Progenitor cell of endocrine pancreas (in vitro differentiated cells): ENCODE measurements around the gene SCO1. TPM values are rescaled to one million over a fixed set of nuclear protein-coding genes. Genes with fewer than 3 reads are reported as not detected.

Experiments used
- DNase-seq: peaks from one replicate; pipeline ENCODE4 v3.0.0; 2021; ENCODE audit warnings: low spot score; ENCODE audit not compliant: unreplicated experiment
- H3K27ac Mint-ChIP-seq: 2 replicates; pipeline ENCODE4 v1.8.0; 2021; ENCODE audit warnings: mild to moderate bottlenecking, moderate library complexity, mixed read lengths
- H3K27me3 Mint-ChIP-seq: 2 replicates; pipeline ENCODE4 v1.8.0; 2021; ENCODE audit warnings: mixed read lengths
- H3K36me3 Mint-ChIP-seq: 2 replicates; pipeline ENCODE4 v1.8.0; 2022; ENCODE audit warnings: mixed read lengths; ENCODE audit not compliant: insufficient read depth
- H3K4me1 Mint-ChIP-seq: 2 replicates; pipeline ENCODE4 v1.8.0; 2021; ENCODE audit warnings: low read depth, mixed read lengths
- H3K4me3 Mint-ChIP-seq: 2 replicates; pipeline ENCODE4 v1.8.0; 2021; ENCODE audit warnings: low read depth, mild to moderate bottlenecking, moderate library complexity, mixed read lengths
- H3K9me3 Mint-ChIP-seq: 2 replicates; pipeline ENCODE4 v1.8.0; 2021; ENCODE audit warnings: low read depth, mixed read lengths
- CTCF ChIP-seq: fragments of 200-600 bp; sonication (generic); IDR thresholded peaks from one replicate; pipeline ENCODE4 v1.5.0; 2021; ENCODE audit warnings: antibody characterized with exemption, mild to moderate bottlenecking; ENCODE audit not compliant: unreplicated experiment
- total RNA-seq: library from RNA; stranded (reverse); gene quantifications from 2 replicates; pipeline ENCODE4 v1.2.1, GENCODE V29; 2021

The SCO1 gene
- total RNA-seq, 1 donor from 2014 or later: 29.0 TPM

- DNase-seq: no peak
- H3K4me1 Mint-ChIP-seq: peaks cover 7% of the 10 kb centered on the region
- H3K36me3 Mint-ChIP-seq: no peaks in the 10 kb centered on the region
- no peak overlapping the region for H3K27ac Mint-ChIP-seq
- no peak overlapping the region for H3K4me3 Mint-ChIP-seq
- H3K27me3 Mint-ChIP-seq: peaks cover 2% of the 10 kb centered on the region
- TF ChIP-seq CTCF: no peak
- no peaks in the 10 kb centered on the region for H3K9me3 Mint-ChIP-seq
Observed at GRCh38 chr17:10724546-10725195, 27.3 kb upstream of the SCO1 start.

GRCh38 chr17:10718547-10718946 is 21.2 kb upstream of the SCO1 start:
- H3K4me1 Mint-ChIP-seq: peaks cover 9% of the 10 kb centered on the region
- no peaks in the 10 kb centered on the region for H3K27me3 Mint-ChIP-seq
- H3K27ac Mint-ChIP-seq: no peak overlapping the region
- no peaks in the 10 kb centered on the region for H3K36me3 Mint-ChIP-seq
- H3K9me3 Mint-ChIP-seq: no peaks in the 10 kb centered on the region
- TF ChIP-seq CTCF: no peak
- no peak overlapping the region for H3K4me3 Mint-ChIP-seq
- DNase-seq: no peak

- no peak for TF ChIP-seq CTCF
- peaks cover 2% of the 10 kb centered on the region for H3K36me3 Mint-ChIP-seq
- no peak overlapping the region for H3K4me3 Mint-ChIP-seq
- no peak overlapping the region for H3K27ac Mint-ChIP-seq
- peaks cover 9% of the 10 kb centered on the region for H3K4me1 Mint-ChIP-seq
- H3K9me3 Mint-ChIP-seq: no peaks in the 10 kb centered on the region
- no peak for DNase-seq
- H3K27me3 Mint-ChIP-seq: no peaks in the 10 kb centered on the region
Observed at GRCh38 chr17:10716218-10716617, 18.9 kb upstream of the SCO1 start.

- Mint-ChIP-seq H3K36me3 (peaks cover 17% of the 10 kb centered on the region), H3K27ac (no peak overlapping the region), H3K4me3 (no peak overlapping the region), H3K9me3 (no peaks in the 10 kb centered on the region), H3K4me1 (peaks cover 2% of the 10 kb centered on the region), H3K27me3 (no peaks in the 10 kb centered on the region)
- TF ChIP-seq CTCF: no peak
- DNase-seq: no peak
Observed at GRCh38 chr17:10713318-10713717, 16.0 kb upstream of the SCO1 start.

GRCh38 chr17:10705727-10706126 is 8.4 kb upstream of the SCO1 start:
- no peak for TF ChIP-seq CTCF
- no peaks in the 10 kb centered on the region for H3K27me3 Mint-ChIP-seq
- H3K4me3 Mint-ChIP-seq: no peak overlapping the region
- no peaks in the 10 kb centered on the region for H3K9me3 Mint-ChIP-seq
- no peak for DNase-seq
- peaks cover 18% of the 10 kb centered on the region for H3K36me3 Mint-ChIP-seq
- no peak overlapping the region for H3K27ac Mint-ChIP-seq
- H3K4me1 Mint-ChIP-seq: peaks cover 8% of the 10 kb centered on the region
